Spleen (tissue), 7 donors: ENCODE data around the gene DCBLD2.

Experiments
- CTCF ChIP-seq, 11 experiments: fragments of 200-600 bp in 7 of 11; fragments of 450-650 bp in 4 of 11; sonication (generic) in 4 of 11; IDR thresholded peaks in 8 of 11; conservative IDR thresholded peaks in 3 of 11; 1 replicate in 7 of 11; 2 replicates in 4 of 11; pipeline versions ENCODE4 v1.4.0 to v1.8.0; 2016 to 2021; ENCODE audit warnings: antibody characterized with exemption in 11 of 11, inconsistent platforms in 4 of 11, mild to moderate bottlenecking in 1 of 11
- POLR2A ChIP-seq, 3 donors: fragments of 450-650 bp; IDR thresholded peaks; one replicate each; pipeline ENCODE4 v1.5.1; 2017; ENCODE audit warnings: antibody characterized with exemption in 3 of 3, mild to moderate bottlenecking in 1 of 3
- donor health status: DM: no; HTN: no; CAD: no; lungs with moderate emphysema.
- donor health status: DM: no; HTN: no; CAD: no.
- donor health status: DM: no; HTN: no; CAD: no.

- TF ChIP-seq CTCF (IDR thresholded peaks at IDR 0.05 in 8 of 11, conservative IDR thresholded peaks at IDR 0.05 in 3 of 11), result no peak
- no peak for TF ChIP-seq POLR2A (IDR thresholded peaks at IDR 0.05)
Observed at GRCh38 chr3:98903705-98904481, 2.4 kb upstream of the DCBLD2 start.
